ENCODE measurements around the gene RPS3. TPM values are rescaled to one million over a fixed set of nuclear protein-coding genes. Genes with fewer than 3 reads are reported as not detected.

RPS3 gene
- total RNA-seq, 1 donor from 2014 or later, result 1,041 TPM

Other genes starting within 250 kb of the RPS3 start
- 4.2 and 60.3 TPM in 2 replicates for gene SLCO2B1, start 248.4 kb upstream of the RPS3 start, total RNA-seq
- 0.55 TPM in 1 of 2 replicates, not detected in the other for gene TPBGL, start 158.7 kb upstream of the RPS3 start, total RNA-seq
- gene ARRB1, start 47.9 kb upstream of the RPS3 start, total RNA-seq, result 3.6 and 6.7 TPM in 2 replicates
- gene KLHL35, start 33.7 kb downstream of the RPS3 start, total RNA-seq, result 0.70 and 3.1 TPM in 2 replicates
- 3.0 TPM in 2 replicates for gene GDPD5, start 126.4 kb downstream of the RPS3 start, total RNA-seq
- 219 and 458 TPM in 2 replicates for gene SERPINH1, start 162.7 kb downstream of the RPS3 start, total RNA-seq

Data from renal cortical epithelial cell (primary cell).